H1 (cell line): ENCODE measurements around the gene LMX1A. TPM values are rescaled to one million over a fixed set of nuclear protein-coding genes. Genes with fewer than 3 reads are reported as not detected.

ENCODE experiments used
- CTCF ChIA-PET: fragments of 300-600 bp; sonication (Branson Sonifier 250); formaldehyde crosslinking; loops from one replicate; lab custom pipeline; 2021; ENCODE audit not compliant: partially characterized antibody; lab: Charles Lee
- POLR2A ChIA-PET: fragments of 300-600 bp; sonication (Branson Sonifier 250); formaldehyde crosslinking; loops from one replicate; lab custom pipeline; 2021; ENCODE audit warnings: inconsistent platforms; ENCODE audit not compliant: partially characterized antibody; lab: Charles Lee
- DNase-seq, 2 experiments: peaks; one replicate each; pipeline versions ENCODE4 v3.0.0 to v3.0.0-alpha.2; 2010 to 2022; ENCODE audit warnings: low spot score in 2 of 2, low read depth in 1 of 2, mixed read lengths in 1 of 2
- FAIRE-seq: peaks from 2 replicates; lab custom pipeline; 2011; peaks lifted over from hg19 to GRCh38; lab: Jason Lieb, UNC
- H2AFZ ChIP-seq: 2 replicates; pipeline ENCODE4 v1.8.1; 2012; ENCODE audit warnings: low read length, inconsistent platforms
- H2AK5ac ChIP-seq: 2 replicates; pipeline ENCODE4 v1.6.1; 2013; ENCODE audit warnings: low read depth, low read length
- H2BK120ac ChIP-seq: replicated peaks from 2 replicates; pipeline ENCODE3; 2013; ENCODE audit warnings: low read depth, low read length, inconsistent platforms
- H2BK12ac ChIP-seq: 2 replicates; pipeline ENCODE4 v1.6.1; 2013; ENCODE audit warnings: low read depth, low read length
- H2BK15ac ChIP-seq: 2 replicates; pipeline ENCODE4 v1.6.1; 2013; ENCODE audit warnings: low read length
- H2BK20ac ChIP-seq: 2 replicates; pipeline ENCODE4 v1.6.1; 2013; ENCODE audit warnings: low read length
- H2BK5ac ChIP-seq: 2 replicates; pipeline ENCODE4 v1.6.1; 2013; ENCODE audit warnings: low read depth, low read length
- H3K14ac ChIP-seq: 2 replicates; pipeline ENCODE4 v1.6.1; 2013; ENCODE audit warnings: inconsistent platforms; ENCODE audit not compliant: insufficient read length
- H3K18ac ChIP-seq: 2 replicates; pipeline ENCODE4 v1.6.1; 2013; ENCODE audit warnings: low read length; ENCODE audit errors: extremely low read depth
- H3K23ac ChIP-seq: 2 replicates; pipeline ENCODE4 v1.6.1; 2013; ENCODE audit warnings: inconsistent platforms; ENCODE audit not compliant: insufficient read length
- H3K23me2 ChIP-seq: 2 replicates; pipeline ENCODE4 v1.6.1; 2013; ENCODE audit warnings: low read depth, low read length
- H3K27ac ChIP-seq: 2 replicates; pipeline ENCODE4 v1.6.1; 2011; ENCODE audit warnings: low read depth, low read length, inconsistent platforms
- H3K27me3 ChIP-seq, 4 experiments: replicated peaks in 1 of 4; 1 replicate in 1 of 4; 2 replicates in 3 of 4; pipeline versions ENCODE4 v1.6.1 to v1.8.1; 2011 to 2013; ENCODE audit warnings: low read length in 3 of 4, mild to moderate bottlenecking in 3 of 4, inconsistent platforms in 2 of 4, mixed read lengths in 2 of 4, moderate library complexity in 1 of 4; ENCODE audit not compliant: control insufficient read depth in 3 of 4, insufficient read depth in 3 of 4; ENCODE audit errors: extremely low read depth in 1 of 4
- H3K36me3 ChIP-seq, 4 experiments: 2 replicates each; pipeline versions ENCODE4 v1.6.1 to v1.8.1; 2011 to 2013; ENCODE audit warnings: mild to moderate bottlenecking in 4 of 4, low read length in 3 of 4, moderate library complexity in 2 of 4, control low read depth in 1 of 4, inconsistent platforms in 1 of 4; ENCODE audit not compliant: insufficient read depth in 4 of 4, control insufficient read depth in 2 of 4
- H3K4ac ChIP-seq: replicated peaks from 2 replicates; pipeline ENCODE3; 2013; ENCODE audit warnings: low read length, low read depth, mixed read lengths, inconsistent platforms; ENCODE audit not compliant: insufficient read length
- H3K4me1 ChIP-seq, 4 experiments: replicated peaks in 1 of 4; 1 replicate in 1 of 4; 2 replicates in 3 of 4; pipeline versions ENCODE4 v1.6.1 to v1.8.1; 2011 to 2013; ENCODE audit warnings: low read length in 3 of 4, inconsistent platforms in 2 of 4, mixed read lengths in 1 of 4; ENCODE audit not compliant: insufficient read depth in 4 of 4, control insufficient read depth in 3 of 4
- H3K4me2 ChIP-seq, 2 experiments: 2 replicates each; pipeline versions ENCODE4 v1.6.1 to v1.8.1; 2011 to 2013; ENCODE audit warnings: low read depth in 2 of 2, low read length in 2 of 2, control low read depth in 1 of 2, inconsistent platforms in 1 of 2, mild to moderate bottlenecking in 1 of 2; ENCODE audit not compliant: insufficient read depth in 1 of 2
- H3K4me3 ChIP-seq, 4 experiments: fragments of 200-600, 300-600 bp in 1 of 4; sonication (generic), shearing (Covaris generic), sonication (Bioruptor Twin) in 1 of 4; 2 replicates each; pipeline versions ENCODE4 v1.5.1 to v1.8.1; 2011 to 2016; ENCODE audit warnings: low read length in 4 of 4, low read depth in 3 of 4, control low read depth in 2 of 4, inconsistent platforms in 2 of 4, mild to moderate bottlenecking in 2 of 4, mixed read lengths in 1 of 4, moderate library complexity in 1 of 4; ENCODE audit not compliant: insufficient read depth in 2 of 4; ENCODE audit errors: extremely low read depth in 1 of 4
- H3K56ac ChIP-seq: replicated peaks from 2 replicates; pipeline ENCODE3; 2013; ENCODE audit warnings: low read depth, mild to moderate bottlenecking, mixed read lengths, low read length, inconsistent platforms; ENCODE audit not compliant: insufficient read length
- H3K79me1 ChIP-seq: 2 replicates; pipeline ENCODE4 v1.6.1; 2013; ENCODE audit warnings: low read depth, low read length, control low read depth
- H3K79me2 ChIP-seq, 2 experiments: 2 replicates each; pipeline versions ENCODE4 v1.6.1 to v1.8.1; 2012 to 2013; ENCODE audit warnings: low read length in 2 of 2, mild to moderate bottlenecking in 2 of 2, inconsistent platforms in 1 of 2; ENCODE audit not compliant: insufficient read depth in 2 of 2, control insufficient read depth in 1 of 2
- H3K9ac ChIP-seq, 4 experiments: replicated peaks in 1 of 4; 1 replicate in 1 of 4; 2 replicates in 3 of 4; pipeline versions ENCODE4 v1.6.1 to v1.8.1; 2011 to 2013; ENCODE audit warnings: low read depth in 3 of 4, low read length in 3 of 4, control low read depth in 2 of 4, mild to moderate bottlenecking in 2 of 4, moderate library complexity in 2 of 4, inconsistent platforms in 1 of 4; ENCODE audit errors: extremely low read depth in 1 of 4
- H3K9me3 ChIP-seq, 2 experiments: 2 replicates each; pipeline versions ENCODE4 v1.6.1 to v1.8.1; 2012 to 2013; ENCODE audit warnings: mild to moderate bottlenecking in 2 of 2, moderate library complexity in 2 of 2, control low read depth in 1 of 2, inconsistent platforms in 1 of 2, low read depth in 1 of 2, low read length in 1 of 2, mixed read lengths in 1 of 2; ENCODE audit not compliant: insufficient read depth in 2 of 2
- H4K20me1 ChIP-seq, 2 experiments: replicated peaks in 1 of 2; 2 replicates each; pipeline versions ENCODE3 to v1.8.1; 2011 to 2013; ENCODE audit warnings: inconsistent platforms in 2 of 2, low read length in 2 of 2, mild to moderate bottlenecking in 1 of 2; ENCODE audit not compliant: insufficient read depth in 2 of 2, control insufficient read depth in 1 of 2
- H4K5ac ChIP-seq: 2 replicates; pipeline ENCODE4 v1.6.1; 2013; ENCODE audit warnings: low read length, low read depth, mixed read lengths, inconsistent platforms; ENCODE audit not compliant: insufficient read length
- H4K8ac ChIP-seq: 2 replicates; pipeline ENCODE4 v1.8.0; 2013; ENCODE audit warnings: mild to moderate bottlenecking, moderate library complexity, low read length, inconsistent platforms; ENCODE audit not compliant: insufficient read depth; ENCODE audit errors: extremely low read depth
- H4K91ac ChIP-seq: replicated peaks from 2 replicates; pipeline ENCODE3; 2013; ENCODE audit warnings: low read length, mixed read lengths, inconsistent platforms; ENCODE audit not compliant: insufficient read length
- ASH2L ChIP-seq: fragments of 200-600, 300-600 bp; sonication (generic); IDR thresholded peaks from one replicate; pipeline ENCODE4 v1.7.1; 2017; ENCODE audit warnings: low read length
- CBX8 ChIP-seq: fragments of 300-800, 300-1000 bp; sonication (generic); IDR thresholded peaks from 2 replicates; pipeline ENCODE4 v1.7.1; 2016; ENCODE audit warnings: low read depth, low read length, borderline replicate concordance
- EZH2 ChIP-seq: fragments of 200-600 bp; sonication (generic); IDR thresholded peaks from 2 replicates; pipeline ENCODE4 v1.7.1; 2012; ENCODE audit warnings: low read depth, mild to moderate bottlenecking, moderate library complexity, low read length, inconsistent platforms; ENCODE audit not compliant: severe bottlenecking
- GABPA ChIP-seq: IDR thresholded peaks from 2 replicates; pipeline ENCODE4 v1.6.1; 2011; ENCODE audit warnings: mild to moderate bottlenecking, low read length, moderate library complexity, borderline replicate concordance; ENCODE audit not compliant: insufficient read depth
- RAD21 ChIP-seq, 2 experiments: IDR thresholded peaks in 1 of 2; conservative IDR thresholded peaks in 1 of 2; 2 replicates each; pipeline ENCODE4 v1.6.1; 2011; ENCODE audit warnings: low read depth in 2 of 2, low read length in 2 of 2, improper control_type of control experiment in 1 of 2, inconsistent platforms in 1 of 2, mild to moderate bottlenecking in 1 of 2, moderate library complexity in 1 of 2
- RFX5 ChIP-seq: IDR thresholded peaks from 2 replicates; pipeline ENCODE4 v1.6.1; 2011; ENCODE audit warnings: low read depth, low read length, improper control_type of control experiment, borderline replicate concordance
- WGBS, 2 experiments: shearing (Covaris generic) in 1 of 2; methylation state at CpG; one replicate each; pipeline versions ENCODE4 v1.1.6 to v1.1.7; 2013 to 2015; ENCODE audit warnings: low lambda C conversion rate in 2 of 2, mixed read lengths in 2 of 2, inconsistent platforms in 1 of 2, low coverage in 1 of 2, missing lambda C conversion rate in 1 of 2; ENCODE audit not compliant: insufficient replicate concordance in 2 of 2, insufficient coverage in 1 of 2, insufficient read length in 1 of 2; ENCODE audit errors: extremely low coverage in 1 of 2, missing lambda C conversion rate in 1 of 2; 5-methylcytosine and 5-hydroxymethylcytosine counted together
- polyA plus RNA-seq, 7 experiments: library from polyadenylated mRNA; depleted of rRNA in 3 of 7; stranded (reverse) in 5 of 7; unstranded in 2 of 7; fragments of >200 nt in 5 of 7; fragments of 200-250 nt in 2 of 7; gene quantifications; 1 replicate in 5 of 7; 2 replicates in 1 of 7; 4 replicates in 1 of 7; pipeline versions ENCODE4 v1.2.1 to v1.2.3, GENCODE V29; 2011 to 2013; ENCODE audit warnings: missing spikeins in 2 of 7, mixed read lengths in 2 of 7
- total RNA-seq: library from RNA; stranded (reverse); fragmentation: NEBNext Ultra II Directional; extraction: Animal tissue kit (Norgen Biotek cat#: 25700); gene quantifications from 2 replicates; pipeline ENCODE4 v1.2.1, GENCODE V29; 2021

Gene LMX1A
- total and polyA plus RNA-seq, 2 of the 8 experiments (the other 6 are each of a cell fraction or from before 2014, with no cell fraction given): not detected

DNA sequence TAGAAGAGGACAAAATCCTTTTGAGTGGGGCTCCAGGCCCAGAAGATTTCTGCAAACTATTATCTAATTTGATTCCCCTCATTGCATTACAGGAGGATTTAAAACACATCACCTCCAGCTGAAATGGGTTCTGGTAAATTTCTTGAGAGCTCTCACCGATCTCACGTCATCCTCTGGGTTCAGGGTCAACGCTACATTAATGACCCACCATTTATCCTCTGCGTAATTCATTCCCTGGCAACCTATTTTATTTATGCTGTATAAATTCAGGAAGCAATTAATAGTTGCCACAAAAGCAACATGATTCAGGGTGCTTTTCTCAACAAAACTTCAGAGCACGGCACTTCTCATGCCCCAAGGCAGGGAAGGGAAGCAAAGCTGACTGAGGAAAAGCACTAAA lies 38.9 kb downstream of the LMX1A start:
- CTCF ChIA-PET: interaction anchor here (1.0 to 2.4 kb wide), 4 partner anchors 29 to 59 kb away, joined by 3 to 8 read pairs (median 4); no protein-coding TSS in a partner anchor
- Histone ChIP-seq H2BK15ac (no peak overlapping the region), H2AFZ (no peak overlapping the region), H3K27ac (no peak overlapping the region), H3K4me3 (no peak overlapping the region), H3K56ac (no peak overlapping the region), H3K9me3 (peaks cover 0 to 1% of the 10 kb centered on the region in 2 experiments; a peak in 1 of 4 replicates), H3K36me3 (no peaks in the 10 kb centered on the region), H3K4me1 (peaks cover 0 to 3% (median 0%) of the 10 kb centered on the region in 4 experiments; a peak in 1 of 7 replicates), H3K18ac (no peak overlapping the region), H4K91ac (no peak overlapping the region), H3K23ac (no peak overlapping the region), H3K79me2 (no peaks in the 10 kb centered on the region), H3K9ac (no peak overlapping the region), H4K20me1 (no peaks in the 10 kb centered on the region), H4K5ac (no peak overlapping the region), H2BK20ac (no peak overlapping the region), H2BK12ac (no peak overlapping the region), H3K79me1 (no peaks in the 10 kb centered on the region), H3K4ac (no peak overlapping the region), H3K27me3 (no peaks in the 10 kb centered on the region), H4K8ac (no peak overlapping the region), H2BK5ac (no peak overlapping the region), H3K14ac (no peak overlapping the region), H3K23me2 (no peaks in the 10 kb centered on the region), H2BK120ac (no peak overlapping the region), H3K4me2 (no peak overlapping the region), H2AK5ac (no peak overlapping the region)
- no peak for FAIRE-seq
- POLR2A ChIA-PET: no interaction called here
- TF ChIP-seq RAD21 (IDR thresholded peaks at IDR 0.05 in 1 of 2, conservative IDR thresholded peaks at IDR 0.05 in 1 of 2; ENCODE audit: low read depth in 2 of 2, low read length in 2 of 2) (no peak), CBX8 (no peak), ASH2L (no peak), EZH2 (no peak), RFX5 (no peak), GABPA (no peak)
- no peak for DNase-seq
- WGBS, 2 experiments: 89% methylated on average over 5 of the region's 5 CpGs; no CpG with 5 or more reads in 1 of the 2 experiments
